HK-2 (cell line): ENCODE results near the gene PTX4.
"Not testable (repeated sequence)": the region's sequence is repeated elsewhere in the genome, so short reads cannot be mapped to it uniquely, and the experiment has no call there.

Source experiments
- DNase-seq: peaks from one replicate; pipeline ENCODE4 v3.0.0-alpha.2; 2018; ENCODE audit not compliant: unreplicated experiment

The PTX4 gene

DNA sequence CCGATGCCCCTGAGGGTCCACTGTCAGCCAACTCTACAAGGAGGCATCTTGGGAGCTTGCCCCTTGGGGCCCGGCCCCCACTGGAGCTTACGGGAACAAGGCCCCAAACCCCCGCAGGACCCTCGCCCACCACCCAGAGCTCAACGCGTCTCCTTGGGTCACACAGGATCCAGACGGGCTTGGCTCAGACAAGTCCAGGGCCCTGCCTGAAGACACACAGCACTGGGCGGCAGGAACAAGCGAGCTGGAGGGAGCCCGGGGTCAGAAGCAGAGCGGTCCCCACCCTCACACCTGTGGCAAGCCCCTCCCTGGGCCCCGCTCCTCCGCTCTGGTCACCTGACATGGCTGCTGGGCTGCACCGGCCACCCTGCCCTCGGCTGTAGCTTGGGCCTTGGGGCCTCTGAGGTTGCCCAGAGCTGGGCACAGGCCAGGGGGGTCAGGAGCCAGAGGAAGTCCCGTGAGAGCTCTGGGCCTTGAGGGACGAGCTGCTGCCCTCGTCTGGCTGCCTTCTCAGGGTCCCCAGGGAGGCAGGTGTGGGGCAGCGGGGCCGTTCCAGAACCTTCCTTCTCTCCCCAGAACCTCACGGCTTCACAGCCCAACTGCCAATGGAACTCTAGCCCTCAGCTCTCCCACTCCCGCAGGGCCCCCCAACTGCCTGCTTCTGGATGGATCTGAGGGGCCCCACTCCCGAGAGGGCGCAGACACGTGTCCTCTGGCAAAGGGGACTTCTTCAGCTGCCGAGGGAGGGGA is 44.6 kb downstream of the PTX4 start, which contains the start of gene CCDC154:
Gene CCDC154, minus strand, starts transcription at position 577 of the 750 bp plus-strand sequence. Its CDS starts 234 bp downstream, at position 343.
- no peak for DNase-seq

GRCh38 chr16:1443403-1443973 is 45.3 kb downstream of the PTX4 start:
- no peak for DNase-seq

DNA sequence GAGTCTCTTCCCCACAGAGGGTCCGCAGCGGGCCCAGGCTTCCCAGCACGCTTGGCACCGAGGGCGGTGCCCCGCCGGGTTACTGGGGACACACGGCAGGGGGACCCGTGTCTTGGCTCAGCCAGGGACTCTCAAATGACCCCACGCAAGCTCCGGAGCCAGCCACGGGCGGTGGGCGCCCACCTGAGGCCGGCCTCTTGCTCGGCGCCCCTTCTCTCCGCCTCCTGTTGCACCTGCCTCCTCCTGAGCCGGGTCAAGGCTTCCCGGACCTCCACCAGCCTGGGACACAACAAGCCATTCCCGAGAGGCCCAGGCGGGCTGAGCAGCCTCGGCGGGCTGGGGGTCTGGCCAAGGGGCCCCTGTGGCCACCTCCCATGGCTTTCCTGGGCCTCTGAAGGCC is 46.0 kb downstream of the PTX4 start:
- DNase-seq: no peak

GRCh38 chr16:1441391-1441829 is 47.3 kb downstream of the PTX4 start:
- DNase-seq: no peak

- not testable (repeated sequence) for DNase-seq
Observed at GRCh38 chr16:1439699-1440074, 49.1 kb downstream of the PTX4 start.

DNA sequence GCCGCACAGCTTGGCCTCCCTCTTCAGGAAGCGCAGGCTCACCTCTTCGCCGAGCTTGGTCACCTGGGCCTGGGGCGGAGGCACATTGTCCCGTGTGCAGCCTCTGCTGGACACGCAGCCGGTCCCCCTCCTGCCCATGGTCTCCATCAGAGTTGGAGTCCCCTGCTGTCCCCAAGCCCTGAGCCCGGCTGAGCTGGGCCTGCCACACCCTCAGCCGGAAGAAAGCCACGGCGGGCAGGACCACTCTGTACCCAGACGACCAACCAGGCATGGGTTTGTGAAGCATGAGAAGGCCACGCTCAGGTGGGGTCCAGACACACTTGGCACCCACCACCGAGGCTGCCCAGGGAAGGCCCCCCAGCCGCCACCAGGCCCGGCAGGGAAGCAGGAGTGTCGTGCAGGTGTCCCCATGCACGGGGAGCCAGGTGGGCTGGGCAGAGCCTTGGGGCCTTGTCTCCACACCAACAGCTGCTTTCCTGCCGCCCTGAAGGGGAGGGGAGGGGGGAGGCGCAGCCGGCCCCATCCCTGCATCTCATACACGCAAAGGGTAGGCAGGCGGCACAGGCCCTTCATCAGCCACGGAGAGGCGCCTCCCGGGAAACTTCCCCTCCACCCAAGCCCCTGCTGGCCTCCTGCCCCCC is 49.6 kb downstream of the PTX4 start:
- no peak for DNase-seq

DNA sequence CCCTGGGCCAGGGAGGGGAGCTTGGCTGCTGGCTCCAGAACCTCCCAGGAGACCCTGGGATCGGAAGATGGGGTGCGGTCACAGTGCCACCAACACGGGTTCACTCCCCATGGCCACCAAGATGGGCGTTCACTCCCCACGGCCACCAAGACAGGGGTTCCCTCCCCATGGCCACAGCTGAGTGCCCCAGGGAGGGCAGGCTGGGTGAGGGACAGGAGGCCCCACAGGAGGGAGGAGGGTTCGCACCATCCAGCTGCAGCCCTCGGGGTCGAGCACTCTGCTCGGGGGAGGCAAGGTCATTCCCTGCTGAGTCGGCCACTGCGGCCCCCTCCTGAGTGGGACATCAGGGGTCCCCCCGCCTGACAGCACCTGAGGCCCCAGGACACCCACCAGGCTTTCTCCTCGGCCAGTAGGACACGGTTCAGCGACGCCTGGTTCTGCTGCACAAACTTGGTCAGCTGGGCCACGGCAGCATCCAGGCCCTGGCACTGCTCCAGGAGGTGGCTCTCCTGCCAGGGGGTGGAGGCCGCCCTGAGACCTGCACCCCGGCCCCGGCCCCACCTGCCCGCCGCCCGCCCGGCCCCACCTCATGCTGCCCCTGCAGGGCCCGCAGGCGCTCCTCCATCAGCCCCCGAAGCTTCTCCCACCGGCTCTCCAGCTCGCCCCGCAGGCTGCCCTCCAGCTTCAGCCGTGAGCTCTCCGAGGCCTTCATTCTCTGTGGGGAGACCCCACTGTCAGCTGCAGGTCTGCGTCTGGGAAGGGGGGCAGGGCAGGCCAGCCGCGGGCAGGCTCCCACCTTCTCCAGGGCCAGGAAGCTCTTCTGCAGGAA is 50.3 kb downstream of the PTX4 start:
- no peak for DNase-seq

DNA sequence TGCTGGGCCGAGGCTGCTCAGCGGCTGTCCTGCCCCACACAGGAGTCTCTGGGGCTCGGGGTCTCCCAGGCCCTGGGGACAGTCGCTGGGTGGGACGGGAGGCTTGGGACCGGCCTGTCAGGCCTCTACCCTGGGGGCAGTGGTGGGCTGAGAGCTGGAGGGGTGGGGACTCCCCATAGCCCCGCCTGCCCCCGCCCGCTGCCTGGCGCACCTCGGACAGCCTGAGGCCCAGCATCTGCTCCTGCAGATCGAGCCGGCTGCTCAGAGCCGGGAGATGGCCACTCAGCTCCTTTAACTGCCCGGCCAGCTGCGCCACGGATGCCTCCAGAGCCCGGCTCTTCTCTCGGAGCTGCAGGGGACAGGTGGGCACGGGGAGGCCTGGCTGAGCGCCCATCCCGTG is 51.1 kb downstream of the PTX4 start:
- no peak for DNase-seq

- no peak for DNase-seq
Observed at GRCh38 chr16:1436731-1437355, 51.9 kb downstream of the PTX4 start.

- DNase-seq: no peak
Observed at GRCh38 chr16:1435921-1436697, 52.6 kb downstream of the PTX4 start.
